ENCODE data around the gene UCK2.

Gene UCK2

DNA sequence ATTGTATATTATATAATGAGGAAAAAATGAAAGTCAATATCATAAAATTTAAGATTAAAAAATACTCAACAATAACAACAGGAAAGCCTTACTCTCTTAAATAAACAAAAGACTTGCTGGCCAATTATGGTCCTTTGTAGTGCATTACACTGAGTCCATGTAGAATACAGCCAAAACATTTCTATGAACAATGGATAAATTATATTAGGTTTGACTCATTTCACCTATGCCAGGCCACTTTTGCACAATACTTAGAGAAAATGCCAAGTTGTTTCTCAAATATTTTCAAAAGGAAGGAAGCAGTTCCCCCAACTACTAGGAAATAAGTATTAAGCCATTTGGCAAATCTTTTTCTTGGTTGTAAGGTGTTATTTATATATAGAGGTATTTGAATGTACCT lies 19.8 kb upstream of the UCK2 start:
- no peak for TF ChIP-seq CTCF (IDR thresholded peaks at IDR 0.05; ENCODE audit: low read depth, low read length, missing control alignments)
- no peak for DNase-seq (ENCODE audit: low read depth)
- H3K4me3 ChIP-seq (ENCODE audit: low read depth, low read length) = no peak overlapping the region

DNA sequence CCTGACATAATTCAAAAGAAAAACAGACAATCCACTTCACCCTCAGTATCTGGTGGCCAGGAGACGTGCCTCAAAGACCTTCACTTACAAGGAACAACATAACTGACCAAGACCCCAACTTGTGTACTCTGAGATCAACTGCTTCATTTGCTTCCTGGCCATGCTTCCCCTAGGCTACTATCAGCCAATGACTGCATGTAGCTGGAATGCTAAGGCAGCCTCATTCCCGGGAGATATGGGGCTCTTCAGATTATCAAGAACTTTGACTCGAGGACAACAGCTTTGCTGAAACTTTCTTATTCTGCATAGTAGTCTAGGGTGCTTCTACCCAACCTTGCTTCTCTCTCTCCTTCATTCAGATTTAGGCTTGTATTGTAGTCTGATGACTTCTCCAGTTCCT lies 11.7 kb upstream of the UCK2 start:
- no peak overlapping the region for H3K4me3 ChIP-seq (ENCODE audit: low read depth, low read length)
- no peak for DNase-seq (ENCODE audit: low read depth)
- TF ChIP-seq CTCF (IDR thresholded peaks at IDR 0.05; ENCODE audit: low read depth, low read length, missing control alignments) = no peak

DNA sequence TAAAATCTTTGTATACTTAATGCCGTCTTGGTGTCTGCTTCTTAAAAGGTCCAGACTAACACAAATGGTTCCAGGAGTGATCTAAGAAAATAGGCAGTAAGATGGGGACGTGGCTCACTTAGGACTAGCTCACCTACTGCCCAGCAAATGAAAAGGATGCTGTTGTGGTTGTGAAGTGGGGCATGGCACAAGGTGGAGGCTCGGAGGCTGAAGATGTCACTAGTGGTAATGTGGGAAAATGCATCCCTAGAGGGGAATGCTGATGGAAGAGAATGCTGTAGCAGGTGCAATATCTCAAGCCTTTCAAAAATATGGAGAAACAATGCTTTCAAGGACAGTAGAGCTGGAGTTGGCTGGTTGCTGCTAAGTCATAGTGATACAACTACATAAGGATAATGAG lies 11.3 kb upstream of the UCK2 start:
- no peak for TF ChIP-seq CTCF (IDR thresholded peaks at IDR 0.05; ENCODE audit: low read depth, low read length, missing control alignments)
- H3K4me3 ChIP-seq (ENCODE audit: low read depth, low read length) = no peak overlapping the region
- DNase-seq (ENCODE audit: low read depth) = no peak

DNA sequence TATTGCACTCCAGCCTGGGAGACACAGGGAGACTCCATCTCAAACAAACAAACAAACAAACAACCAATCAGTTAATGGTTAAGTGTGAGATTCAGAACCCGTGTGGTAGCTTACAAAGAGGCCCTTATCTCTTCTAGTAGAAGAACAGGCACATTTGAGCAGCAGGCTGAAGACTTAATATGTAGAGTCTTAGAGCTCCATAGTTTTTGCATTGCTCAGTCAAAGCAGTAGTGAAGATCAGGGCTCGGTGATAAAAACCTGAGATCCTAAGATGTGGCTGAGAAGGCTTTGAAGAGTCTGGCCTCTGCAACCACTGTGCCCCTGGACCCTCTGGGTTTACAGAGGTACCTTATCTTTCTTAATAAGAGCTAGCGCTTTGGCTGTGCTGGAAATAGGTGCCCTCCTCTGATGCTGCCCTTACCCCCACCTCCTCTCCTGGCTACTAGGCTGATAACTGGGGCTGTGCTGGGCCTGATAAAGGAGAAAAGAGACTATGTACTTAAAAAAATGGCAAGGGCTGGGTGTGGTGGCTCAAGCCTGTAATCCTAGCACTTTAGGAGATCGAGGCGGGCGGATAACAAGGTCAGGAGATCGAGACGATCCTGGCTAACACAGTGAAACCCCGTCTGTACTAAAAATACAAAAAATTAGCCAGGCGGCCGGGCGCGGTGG lies 10.5 kb upstream of the UCK2 start:
- DNase-seq (ENCODE audit: low read depth) = no peak
- H3K4me3 ChIP-seq (ENCODE audit: low read depth, low read length) = no peak overlapping the region
- no peak for TF ChIP-seq CTCF (IDR thresholded peaks at IDR 0.05; ENCODE audit: low read depth, low read length, missing control alignments)

- H3K4me3 ChIP-seq (ENCODE audit: low read depth, low read length) = no peak overlapping the region
- no peak for TF ChIP-seq CTCF (IDR thresholded peaks at IDR 0.05; ENCODE audit: low read depth, low read length, missing control alignments)
- no peak for DNase-seq (ENCODE audit: low read depth)
Measured at GRCh38 chr1:165823552-165824268, 3.7 kb upstream of the UCK2 start.

DNA sequence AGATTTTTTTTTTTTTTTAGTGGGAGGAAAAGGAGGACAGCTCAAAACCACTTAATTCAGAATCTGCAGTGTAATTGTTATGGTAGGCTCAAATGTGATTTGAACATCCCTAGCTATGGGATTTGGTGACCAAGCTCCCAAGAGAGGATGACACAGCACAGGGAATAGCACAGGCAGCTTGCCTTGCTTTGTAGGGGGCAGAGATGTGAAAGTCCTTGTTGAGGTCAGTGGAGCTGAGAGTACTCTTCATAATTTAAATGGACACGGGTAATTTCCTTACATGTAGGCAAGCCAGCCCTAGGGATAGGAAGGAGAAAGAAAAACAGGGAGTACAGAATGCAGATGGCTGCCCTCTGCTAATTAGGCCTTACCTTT lies 3.2 kb upstream of the UCK2 start:
- no peak overlapping the region for H3K4me3 ChIP-seq (ENCODE audit: low read depth, low read length)
- TF ChIP-seq CTCF (IDR thresholded peaks at IDR 0.05; ENCODE audit: low read depth, low read length, missing control alignments) = no peak
- DNase-seq (ENCODE audit: low read depth) = no peak
